ENCODE measurements around the gene DNAH10.

DNAH10 gene

GRCh38 chr12:123840765-123841425 lies 78.8 kb downstream of the DNAH10 start:
- TF ChIP-seq CTCF (IDR thresholded peaks at IDR 0.05; ENCODE audit: borderline replicate concordance, control extremely low read depth, extremely low read depth, insufficient read depth, missing control alignments): no peak
- in situ Hi-C loops (cut with MboI; ENCODE audit: low sequenced_read_pairs, unreplicated experiment): no loop called here

GRCh38 chr12:123843912-123844748 lies 82.0 kb downstream of the DNAH10 start:
- no peak for DNase-seq (ENCODE audit: low spot score)
- in situ Hi-C loops (cut with MboI; ENCODE audit: low sequenced_read_pairs, unreplicated experiment): no loop called here
- TF ChIP-seq CTCF (IDR thresholded peaks at IDR 0.05; ENCODE audit: borderline replicate concordance, control extremely low read depth, extremely low read depth, insufficient read depth, missing control alignments): no peak

More at GRCh38 chr12:123840765-123841425, 78.8 kb downstream of the DNAH10 start:
- DNase-seq (ENCODE audit: low spot score): no peak

- in situ Hi-C loops (cut with MboI; ENCODE audit: low sequenced_read_pairs, unreplicated experiment): no loop called here
- no peak for TF ChIP-seq CTCF (IDR thresholded peaks at IDR 0.05; ENCODE audit: borderline replicate concordance, control extremely low read depth, extremely low read depth, insufficient read depth, missing control alignments)
- DNase-seq (ENCODE audit: low spot score): no peak
These were observed 83.8 kb downstream of the DNAH10 start for GRCh38 chr12:123845881-123846280.

GRCh38 chr12:123846340-123846739 lies 84.2 kb downstream of the DNAH10 start:
- DNase-seq (ENCODE audit: low spot score): no peak
- TF ChIP-seq CTCF (IDR thresholded peaks at IDR 0.05; ENCODE audit: borderline replicate concordance, control extremely low read depth, extremely low read depth, insufficient read depth, missing control alignments): no peak
- in situ Hi-C loops (cut with MboI; ENCODE audit: low sequenced_read_pairs, unreplicated experiment): no loop called here

- DNase-seq (ENCODE audit: low spot score): no peak
- in situ Hi-C loops (cut with MboI; ENCODE audit: low sequenced_read_pairs, unreplicated experiment): no loop called here
- no peak for TF ChIP-seq CTCF (IDR thresholded peaks at IDR 0.05; ENCODE audit: borderline replicate concordance, control extremely low read depth, extremely low read depth, insufficient read depth, missing control alignments)
These were observed 84.9 kb downstream of the DNAH10 start for GRCh38 chr12:123847019-123847418.

GRCh38 chr12:123847876-123848275 lies 85.8 kb downstream of the DNAH10 start:
- no peak for DNase-seq (ENCODE audit: low spot score)
- no peak for TF ChIP-seq CTCF (IDR thresholded peaks at IDR 0.05; ENCODE audit: borderline replicate concordance, control extremely low read depth, extremely low read depth, insufficient read depth, missing control alignments)
- in situ Hi-C loops (cut with MboI; ENCODE audit: low sequenced_read_pairs, unreplicated experiment): no loop called here

Measured in GM13976 (cell line).